NCI-H1105 (cell line): ENCODE data around the gene TLK2.
A peak's percentile ranks its signal among the peaks of the same experiment; 100 is the strongest.
"Not testable (repeated sequence)": the region's sequence is repeated elsewhere in the genome, so short reads cannot be mapped to it uniquely, and the experiment has no call there.

ENCODE experiments used
- DNase-seq: peaks from one replicate; lab custom pipeline; 2025; lab: John Stamatoyannopoulos, UW

Gene TLK2

GRCh38 chr17:62490990-62491389 is 12.4 kb downstream of the TLK2 start:
- DNase-seq = not testable (repeated sequence)

GRCh38 chr17:62493049-62493655 is 14.5 kb downstream of the TLK2 start:
- not testable (repeated sequence) for DNase-seq

- not testable (repeated sequence) for DNase-seq
Observed at GRCh38 chr17:62494073-62494472, 15.4 kb downstream of the TLK2 start.

DNA sequence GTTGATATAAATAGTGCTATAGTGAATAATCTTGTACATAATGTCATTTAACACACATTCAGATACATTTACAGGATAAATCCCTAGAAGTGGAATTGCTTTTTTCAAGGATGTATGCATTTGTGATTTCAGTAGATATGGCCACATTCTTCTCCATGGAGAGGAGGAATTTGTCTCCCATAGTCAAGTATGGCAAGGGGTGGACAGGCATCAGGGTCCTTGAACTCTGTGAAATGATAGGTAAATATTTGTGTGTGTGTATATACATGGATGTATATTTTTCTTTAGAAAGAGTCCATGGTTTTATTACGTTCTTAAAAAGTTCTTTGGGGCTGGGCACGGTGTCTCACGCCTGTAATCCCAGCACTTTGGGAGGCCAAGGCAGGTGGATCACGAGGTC is 17.7 kb downstream of the TLK2 start:
- DNase-seq = not testable (repeated sequence)

DNA sequence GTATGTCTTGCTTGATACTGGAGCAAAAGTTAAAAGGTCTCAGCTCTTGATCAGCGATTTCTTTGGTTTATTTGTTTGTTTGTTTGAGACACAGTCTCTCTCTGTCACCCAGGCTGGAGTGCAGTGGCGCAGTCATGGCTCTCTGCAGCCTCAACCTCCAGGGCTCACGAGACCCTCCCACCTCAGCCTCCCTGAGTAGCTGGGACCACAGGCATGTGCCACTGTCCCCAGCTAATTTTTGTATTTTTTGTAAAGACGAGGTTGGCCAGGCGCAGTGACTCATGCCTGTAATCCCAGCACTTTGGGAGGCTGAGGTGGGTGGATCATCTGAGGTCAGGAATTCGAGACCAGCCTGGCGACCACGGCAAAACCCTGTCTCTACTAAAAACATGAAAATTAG is 20.2 kb downstream of the TLK2 start:
- not testable (repeated sequence) for DNase-seq

DNA sequence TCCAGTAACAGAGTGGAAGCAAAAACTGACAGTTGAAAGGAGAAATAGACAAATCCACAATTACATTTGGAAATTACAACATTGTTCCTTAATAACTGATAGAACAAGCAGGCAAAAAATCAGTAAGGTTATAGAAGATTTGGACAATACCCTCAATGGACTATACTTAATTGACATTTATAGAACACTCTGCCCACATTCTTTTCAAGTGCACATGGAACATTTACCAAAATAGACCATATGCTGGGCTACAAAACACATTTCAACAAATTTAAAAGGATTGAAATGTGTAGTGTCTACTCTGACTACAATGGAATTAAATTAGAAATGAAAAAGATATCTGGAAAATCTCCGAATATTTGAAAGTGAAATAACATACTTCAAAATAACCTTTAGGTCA is 21.8 kb downstream of the TLK2 start:
- DNase-seq = not testable (repeated sequence)

GRCh38 chr17:62504857-62505256 is 26.2 kb downstream of the TLK2 start:
- not testable (repeated sequence) for DNase-seq

DNA sequence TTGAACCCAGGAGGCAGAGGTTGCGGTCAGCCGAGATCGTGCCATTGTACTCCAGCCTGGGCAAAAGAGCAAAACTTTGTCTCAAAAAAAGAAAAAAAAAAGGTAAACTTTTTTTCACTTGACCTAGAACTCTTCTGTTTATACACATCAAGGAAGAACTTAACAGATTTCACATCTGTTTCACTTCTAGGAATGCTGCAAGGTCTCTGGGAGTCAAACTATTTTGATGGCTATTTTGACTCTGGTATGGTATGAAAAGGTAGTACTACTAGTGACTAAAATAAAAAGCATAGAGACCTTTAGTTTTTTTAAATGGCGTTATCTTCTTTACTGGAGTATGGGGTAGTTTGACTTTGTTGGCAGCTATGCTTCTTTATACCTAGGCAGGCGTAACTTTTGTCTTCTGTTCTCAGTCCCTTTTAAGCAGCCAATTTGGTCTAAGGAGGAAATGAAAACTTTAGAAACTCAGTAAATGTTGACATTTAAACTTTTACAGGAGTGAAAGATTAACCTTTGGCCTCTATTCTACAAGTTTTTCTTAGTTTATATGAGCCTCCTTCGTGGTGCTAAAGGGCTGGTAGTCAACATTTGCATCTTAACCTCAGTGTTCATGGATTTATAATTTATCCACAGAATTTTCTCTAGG is 28.7 kb downstream of the TLK2 start:
- DNase-seq = not testable (repeated sequence)

DNA sequence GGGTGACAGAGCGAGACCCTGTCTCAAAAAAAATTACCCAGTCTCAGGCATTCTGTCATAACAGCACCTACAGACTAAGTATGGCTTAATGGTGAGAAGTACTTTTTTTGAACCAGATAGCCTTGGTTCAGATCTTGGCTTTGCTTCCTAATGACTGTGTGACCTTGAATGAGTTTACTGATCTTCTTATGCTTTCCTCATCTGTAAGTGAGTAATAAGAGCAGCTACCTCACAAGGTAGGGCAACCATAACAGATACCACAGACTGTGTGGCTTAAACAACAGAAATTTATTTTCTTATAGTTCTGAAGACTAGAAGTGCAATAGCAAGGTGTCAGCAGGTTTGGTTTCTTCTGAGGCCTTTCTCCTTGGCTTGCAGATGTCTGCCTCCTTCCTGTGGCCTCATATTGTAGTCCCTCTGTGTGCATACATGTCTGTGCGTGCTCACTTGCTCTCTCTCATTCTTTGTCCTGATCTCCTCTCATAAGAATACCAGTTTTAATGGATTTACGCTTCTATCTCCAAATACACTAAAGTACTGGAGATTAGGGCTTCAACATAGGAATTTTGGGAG is 31.7 kb downstream of the TLK2 start:
- DNase-seq = not testable (repeated sequence)

- not testable (repeated sequence) for DNase-seq
Observed at GRCh38 chr17:62511014-62511413, 32.4 kb downstream of the TLK2 start.

DNA sequence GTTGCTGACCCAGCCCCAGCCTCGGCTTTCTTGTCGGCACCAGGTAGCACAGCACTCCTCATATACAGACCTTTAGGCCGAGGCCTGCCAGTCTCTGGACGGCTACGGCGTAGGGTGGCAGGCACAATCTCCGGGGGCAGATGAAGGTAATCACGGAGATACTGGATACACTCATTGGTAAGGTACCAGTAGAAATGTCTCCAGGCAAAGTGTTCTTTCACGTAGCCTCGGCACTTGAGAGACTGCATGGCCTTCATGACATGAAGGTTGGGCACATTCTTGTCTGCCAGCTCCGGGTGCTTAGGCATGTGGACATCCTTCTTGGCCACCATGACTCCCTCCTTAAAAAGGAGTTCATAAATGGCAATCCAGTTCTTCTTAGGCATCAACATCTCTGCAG is 37.8 kb downstream of the TLK2 start:
- DNase-seq = not testable (repeated sequence)

DNA sequence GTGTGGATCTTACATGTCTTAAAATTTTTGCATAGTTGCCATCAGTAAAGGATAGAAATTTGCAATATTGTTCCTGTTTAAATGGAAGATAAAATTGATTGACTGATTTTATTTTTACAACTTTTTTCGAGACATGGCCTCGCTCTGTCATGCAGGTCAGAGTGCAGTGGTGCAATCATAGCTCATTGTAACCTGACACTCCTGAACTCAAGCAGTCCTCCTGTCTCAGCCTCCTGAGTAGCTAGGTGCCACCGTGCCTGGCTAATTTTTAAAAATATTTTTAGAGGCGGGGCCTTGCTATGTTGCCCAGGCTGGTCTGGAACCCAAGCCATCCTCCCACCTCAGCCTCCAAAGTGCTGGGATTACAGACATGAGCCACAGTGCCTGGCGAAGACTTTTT is 42.7 kb downstream of the TLK2 start:
- DNase-seq = not testable (repeated sequence)

DNA sequence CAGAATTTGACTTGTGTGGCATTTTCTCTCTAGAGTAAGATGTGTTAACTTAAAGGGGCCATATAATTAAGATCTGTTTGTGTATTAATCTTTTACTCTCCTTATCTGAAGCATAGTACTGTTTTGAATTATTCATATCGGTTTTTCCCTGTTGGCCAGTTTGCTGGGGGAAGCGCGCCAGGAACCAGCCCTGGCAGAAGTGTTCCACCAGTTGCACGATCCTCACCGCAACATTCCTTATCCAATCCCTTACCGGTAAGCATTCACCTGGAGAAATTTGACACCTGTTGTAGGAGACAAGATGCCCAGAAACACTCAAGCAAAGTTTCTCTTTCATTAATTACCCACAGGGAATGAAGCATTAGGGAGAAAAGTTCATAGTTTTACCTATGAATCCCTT is 45.5 kb downstream of the TLK2 start:
- not testable (repeated sequence) for DNase-seq

GRCh38 chr17:62525317-62525716 is 46.7 kb downstream of the TLK2 start:
- not testable (repeated sequence) for DNase-seq

DNA sequence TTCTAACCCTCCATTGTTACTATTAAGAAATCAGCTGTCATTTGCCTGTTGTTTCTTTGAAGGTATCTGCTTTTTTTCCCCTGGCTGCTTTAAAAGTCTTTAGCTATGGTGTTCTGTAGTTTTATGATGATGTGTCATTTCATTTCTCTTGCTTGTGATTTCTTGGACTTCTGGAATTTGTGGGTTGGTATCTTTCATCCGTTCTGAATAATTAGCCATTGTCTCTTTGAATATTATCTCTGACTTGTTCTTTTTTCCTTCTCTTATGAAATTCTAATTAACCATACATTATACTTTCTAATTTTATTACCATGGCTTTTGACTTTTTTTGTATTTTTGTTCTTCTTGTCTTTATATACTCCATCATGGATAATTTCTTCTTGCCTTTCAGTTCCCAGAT is 52.3 kb downstream of the TLK2 start:
- DNase-seq = not testable (repeated sequence)

DNA sequence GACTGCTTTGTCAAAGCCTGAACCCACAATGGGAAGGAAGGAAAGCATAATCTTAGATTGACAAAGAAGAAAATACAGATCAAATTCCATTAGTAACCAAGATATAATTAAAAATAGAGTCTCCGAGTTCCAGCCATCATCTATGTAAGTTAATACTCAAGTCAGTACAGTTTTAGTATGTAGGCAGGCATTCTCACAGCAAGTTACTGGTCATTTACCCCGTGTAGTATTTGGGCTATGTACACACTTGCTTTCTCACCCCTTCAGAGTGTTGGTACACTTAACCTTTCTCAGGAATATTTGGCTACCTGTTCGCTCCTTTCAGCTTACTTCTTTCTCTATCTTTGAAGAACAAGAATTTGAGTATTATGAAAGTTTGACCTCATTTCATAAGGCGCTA is 57.9 kb downstream of the TLK2 start:
- DNase-seq = not testable (repeated sequence)

DNA sequence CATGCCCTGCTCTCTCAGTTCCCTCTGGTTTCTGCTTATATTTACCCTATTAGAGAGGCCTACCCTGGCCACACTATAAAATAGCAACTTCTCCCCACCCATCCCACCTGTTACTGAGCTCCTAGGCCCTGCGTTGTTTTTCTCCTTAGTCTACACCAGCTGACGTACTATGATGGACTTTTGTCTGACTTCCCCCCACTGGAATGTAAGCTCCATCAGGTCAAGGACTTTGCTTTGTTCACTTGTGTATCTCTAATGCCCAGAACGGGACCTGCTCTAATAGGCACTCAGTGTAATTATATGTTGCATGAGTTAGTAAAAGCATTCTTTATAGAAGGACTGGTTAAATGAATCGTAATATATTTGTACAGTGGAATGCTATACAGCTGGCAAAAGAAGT is 62.4 kb downstream of the TLK2 start:
- not testable (repeated sequence) for DNase-seq

- not testable (repeated sequence) for DNase-seq
Observed at GRCh38 chr17:62543278-62543775, 64.7 kb downstream of the TLK2 start.

DNA sequence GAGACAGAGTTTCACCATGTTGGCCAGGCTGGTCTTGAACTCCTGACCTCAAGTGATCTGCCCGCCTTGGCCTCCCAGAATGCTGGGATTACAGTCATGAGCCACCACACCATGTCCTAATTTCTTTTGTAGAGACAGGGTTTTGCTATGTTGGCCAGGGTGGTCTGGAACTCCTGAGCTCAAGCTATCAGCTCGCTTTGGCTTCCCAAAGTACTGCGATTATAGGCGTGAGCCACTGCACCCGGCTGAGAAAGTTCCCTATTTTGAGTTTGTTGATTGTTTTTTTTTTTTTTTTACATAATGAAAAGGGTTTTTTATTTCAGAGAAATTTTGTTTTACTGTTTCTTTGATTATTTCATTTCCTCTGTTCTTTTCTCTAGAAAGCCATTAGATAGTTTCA is 67.4 kb downstream of the TLK2 start:
- not testable (repeated sequence) for DNase-seq

- peak; percentile 14 for DNase-seq
Observed at GRCh38 chr17:62552851-62553659, 74.4 kb downstream of the TLK2 start.

GRCh38 chr17:62557532-62557931 is 78.9 kb downstream of the TLK2 start:
- not testable (repeated sequence) for DNase-seq

- DNase-seq = not testable (repeated sequence)
Observed at GRCh38 chr17:62558941-62559340, 80.3 kb downstream of the TLK2 start.
